Keratinocyte (primary cell): ENCODE data around the gene SMCR8. TPM values are rescaled to one million over a fixed set of nuclear protein-coding genes. Genes with fewer than 3 reads are reported as not detected.

Experiments used
- DNase-seq: peaks from one replicate; pipeline ENCODE4 v3.0.0-alpha.2; 2011; ENCODE audit warnings: low read depth, missing footprints, low spot score
- FAIRE-seq: peaks from 2 replicates; lab custom pipeline; 2011; peaks lifted over from hg19 to GRCh38; lab: Jason Lieb, UNC
- H2AFZ ChIP-seq: 2 replicates; pipeline ENCODE4 v1.6.0; 2012; ENCODE audit warnings: low read length, control low read depth, inconsistent platforms; ENCODE audit not compliant: control insufficient read depth
- H3K27ac ChIP-seq: 2 replicates; pipeline ENCODE4 v1.5.1; 2011; ENCODE audit warnings: low read length; ENCODE audit not compliant: control insufficient read depth, insufficient read depth
- H3K27me3 ChIP-seq: 3 replicates; pipeline ENCODE4 v1.6.0; 2011; ENCODE audit warnings: low read length; ENCODE audit not compliant: control insufficient read depth, insufficient read depth; ENCODE audit errors: extremely low read depth
- H3K36me3 ChIP-seq, 2 experiments: 2 replicates in 1 of 2; 3 replicates in 1 of 2; pipeline ENCODE4 v1.5.1; 2011; ENCODE audit warnings: low read length in 2 of 2, mild to moderate bottlenecking in 1 of 2; ENCODE audit not compliant: control insufficient read depth in 2 of 2, insufficient read depth in 2 of 2; ENCODE audit errors: extremely low read depth in 1 of 2
- H3K4me1 ChIP-seq: 3 replicates; pipeline ENCODE4 v1.5.1; 2011; ENCODE audit warnings: low read length; ENCODE audit not compliant: control insufficient read depth, insufficient read depth; ENCODE audit errors: extremely low read depth
- H3K4me2 ChIP-seq: 3 replicates; pipeline ENCODE4 v1.6.0; 2011; ENCODE audit warnings: low read depth, low read length; ENCODE audit not compliant: control insufficient read depth, insufficient read depth; ENCODE audit errors: extremely low read depth
- H3K4me3 ChIP-seq, 3 experiments: fragments of 200-600 bp in 1 of 3; sonication (generic) in 1 of 3; 2 replicates in 2 of 3; 3 replicates in 1 of 3; pipeline ENCODE4 v1.5.1; 2011 to 2016; ENCODE audit warnings: low read length in 3 of 3, mild to moderate bottlenecking in 3 of 3, control low read depth in 2 of 3, inconsistent platforms in 1 of 3, low read depth in 1 of 3, mixed read lengths in 1 of 3, mixed run types in 1 of 3, moderate library complexity in 1 of 3; ENCODE audit not compliant: control insufficient read depth in 2 of 3, insufficient read depth in 2 of 3; ENCODE audit errors: extremely low read depth in 1 of 3
- H3K79me2 ChIP-seq: 2 replicates; pipeline ENCODE4 v1.6.0; 2012; ENCODE audit warnings: low read length; ENCODE audit not compliant: control insufficient read depth, insufficient read depth
- H3K9ac ChIP-seq: 3 replicates; pipeline ENCODE4 v1.6.0; 2011; ENCODE audit warnings: low read length; ENCODE audit not compliant: control insufficient read depth, insufficient read depth; ENCODE audit errors: extremely low read depth
- H3K9me1 ChIP-seq: 3 replicates; pipeline ENCODE4 v1.6.0; 2011; ENCODE audit warnings: low read length; ENCODE audit not compliant: control insufficient read depth, insufficient read depth; ENCODE audit errors: extremely low read depth
- H3K9me3 ChIP-seq: 2 replicates; pipeline ENCODE4 v1.5.1; 2012; ENCODE audit warnings: low read depth, low read length; ENCODE audit not compliant: control insufficient read depth
- H4K20me1 ChIP-seq: 3 replicates; pipeline ENCODE4 v1.6.0; 2011; ENCODE audit warnings: low read length; ENCODE audit not compliant: control insufficient read depth, insufficient read depth; ENCODE audit errors: extremely low read depth
- EZH2 ChIP-seq: IDR thresholded peaks from one replicate; pipeline ENCODE4 v1.6.1; 2012; ENCODE audit warnings: inconsistent platforms, mild to moderate bottlenecking, low read length, moderate library complexity
- dilution Hi-C: fragments of 300-500 bp; cut with MboI; formaldehyde crosslinking; loops from one replicate; pipeline ENCODE4 v1.7.0; 2020; ENCODE audit warnings: low sequenced_read_pairs; ENCODE audit not compliant: extremely low pct_ligation_motif_present
- polyA plus RNA-seq, 5 experiments: library from polyadenylated mRNA; depleted of rRNA in 3 of 5; stranded (reverse) in 3 of 5; stranded (forward) in 1 of 5; unstranded in 1 of 5; fragments of >200 nt; gene quantifications; 1 replicate in 1 of 5; 2 replicates in 3 of 5; 3 replicates in 1 of 5; pipeline versions ENCODE4 v1.2.1 to v1.2.3, GENCODE V29; 2011 to 2012; ENCODE audit warnings: missing spikeins in 2 of 5, low read depth in 1 of 5, low replicate concordance in 1 of 5
- TF ChIP-seq, protein P1 (sequence below), 3 experiments: IDR thresholded peaks in 1 of 3; conservative IDR thresholded peaks in 1 of 3; optimal IDR thresholded peaks in 1 of 3; 2 replicates in 2 of 3; 3 replicates in 1 of 3; pipeline versions ENCODE3 to v1.5.1; 2011; ENCODE audit warnings: low read length in 3 of 3, mild to moderate bottlenecking in 3 of 3, moderate library complexity in 2 of 3, control low read depth in 1 of 3, inconsistent platforms in 1 of 3; ENCODE audit not compliant: insufficient read depth in 2 of 3; ENCODE audit errors: extremely low read depth in 1 of 3

Gene SMCR8
- polyA plus RNA-seq, 1 donor (not counting 4 experiments of a cell fraction or from before 2014, with no cell fraction given), result 7.8 TPM

DNA sequence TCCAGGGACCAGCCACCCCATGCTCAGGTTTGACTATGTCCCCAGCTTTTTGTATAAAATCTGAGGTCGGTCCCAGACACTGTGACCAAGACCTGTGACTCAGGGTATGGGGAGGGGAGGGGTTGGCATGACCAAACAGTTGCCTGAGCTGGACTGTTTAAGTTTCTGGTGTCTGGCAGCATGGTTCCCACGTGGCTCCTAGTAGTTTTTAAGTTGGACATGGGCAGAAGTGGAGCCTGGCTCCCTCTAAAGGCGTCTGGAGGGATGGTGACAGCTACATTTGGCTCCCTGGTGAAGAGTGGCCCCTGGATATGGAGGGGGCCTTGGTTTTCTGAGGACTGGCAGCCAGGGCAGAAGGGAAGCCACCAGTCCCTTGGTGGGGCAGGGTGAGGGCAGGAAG is 7.9 kb downstream of the SMCR8 start:
- H3K36me3 ChIP-seq, result peaks cover 29 to 32% of the 10 kb centered on the region in 2 experiments
- no peak overlapping the region for H3K4me2 ChIP-seq

DNA sequence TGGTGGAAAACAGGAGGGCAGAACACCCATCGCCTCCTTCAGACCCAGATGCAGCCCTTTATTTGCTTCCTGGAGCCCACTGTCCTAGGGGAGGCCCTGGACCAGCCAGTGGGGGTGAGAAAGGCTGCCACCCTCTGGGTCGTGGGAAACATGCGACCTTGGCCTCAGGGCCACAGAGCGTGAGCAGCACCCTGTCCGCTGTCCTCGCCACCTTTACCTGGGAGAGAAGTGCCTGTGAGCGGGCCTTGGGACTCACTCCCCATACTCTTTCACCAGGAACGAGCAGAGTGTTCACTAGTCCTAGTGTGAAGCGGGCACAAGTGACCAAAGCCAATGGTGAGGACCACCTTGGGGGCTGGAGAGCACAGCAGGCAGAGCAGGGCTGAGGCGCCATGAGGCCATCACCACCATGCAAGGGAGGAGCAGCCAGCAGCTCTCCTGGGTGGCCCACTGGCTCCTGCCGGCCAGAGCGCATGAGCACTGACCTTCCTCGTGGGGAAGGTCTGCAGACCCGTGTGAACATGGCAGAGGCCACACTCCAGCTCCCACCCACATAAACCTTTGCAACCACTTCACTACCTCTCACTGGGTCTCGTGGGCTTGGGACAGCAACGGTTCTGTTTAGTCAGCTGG is 8.5 kb downstream of the SMCR8 start:
- peaks cover 25% of the 10 kb centered on the region for H3K79me2 ChIP-seq
- no peak overlapping the region for H3K9ac ChIP-seq
- no peaks in the 10 kb centered on the region for H3K9me1 ChIP-seq
- peaks cover 7% of the 10 kb centered on the region for H3K4me1 ChIP-seq
- peaks cover 12% of the 10 kb centered on the region for H4K20me1 ChIP-seq
- peaks cover 32 to 33% of the 10 kb centered on the region in 2 experiments for H3K36me3 ChIP-seq
- H3K4me3 ChIP-seq, result no peak overlapping the region
- no peak overlapping the region for H3K27ac ChIP-seq
- no peak overlapping the region for H3K4me2 ChIP-seq
- no peak for TF ChIP-seq EZH2
- TF ChIP-seq, protein P1, sequence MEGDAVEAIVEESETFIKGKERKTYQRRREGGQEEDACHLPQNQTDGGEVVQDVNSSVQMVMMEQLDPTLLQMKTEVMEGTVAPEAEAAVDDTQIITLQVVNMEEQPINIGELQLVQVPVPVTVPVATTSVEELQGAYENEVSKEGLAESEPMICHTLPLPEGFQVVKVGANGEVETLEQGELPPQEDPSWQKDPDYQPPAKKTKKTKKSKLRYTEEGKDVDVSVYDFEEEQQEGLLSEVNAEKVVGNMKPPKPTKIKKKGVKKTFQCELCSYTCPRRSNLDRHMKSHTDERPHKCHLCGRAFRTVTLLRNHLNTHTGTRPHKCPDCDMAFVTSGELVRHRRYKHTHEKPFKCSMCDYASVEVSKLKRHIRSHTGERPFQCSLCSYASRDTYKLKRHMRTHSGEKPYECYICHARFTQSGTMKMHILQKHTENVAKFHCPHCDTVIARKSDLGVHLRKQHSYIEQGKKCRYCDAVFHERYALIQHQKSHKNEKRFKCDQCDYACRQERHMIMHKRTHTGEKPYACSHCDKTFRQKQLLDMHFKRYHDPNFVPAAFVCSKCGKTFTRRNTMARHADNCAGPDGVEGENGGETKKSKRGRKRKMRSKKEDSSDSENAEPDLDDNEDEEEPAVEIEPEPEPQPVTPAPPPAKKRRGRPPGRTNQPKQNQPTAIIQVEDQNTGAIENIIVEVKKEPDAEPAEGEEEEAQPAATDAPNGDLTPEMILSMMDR (optimal IDR thresholded peaks at IDR 0.05 in 1 of 3, IDR thresholded peaks at IDR 0.05 in 1 of 3, conservative IDR thresholded peaks at IDR 0.05 in 1 of 3; ENCODE audit: extremely low read depth in 1 of 3, insufficient read depth in 2 of 3, low read length in 3 of 3), result no peak
- H3K9me3 ChIP-seq, result no peaks in the 10 kb centered on the region
- H2AFZ ChIP-seq, result no peak overlapping the region
- H3K27me3 ChIP-seq, result no peaks in the 10 kb centered on the region
- DNase-seq (no peak), FAIRE-seq (no peak)
- dilution Hi-C loops, result no loop called here

More for the DNA sequence above, 7.9 kb downstream of the SMCR8 start:
- no peaks in the 10 kb centered on the region for H3K9me3 ChIP-seq
- no peak overlapping the region for H3K9ac ChIP-seq
- H4K20me1 ChIP-seq, result peaks cover 12% of the 10 kb centered on the region
- FAIRE-seq (no peak), DNase-seq (no peak)
- H3K4me3 ChIP-seq, result no peak overlapping the region
- peaks cover 30% of the 10 kb centered on the region for H3K79me2 ChIP-seq
- no peaks in the 10 kb centered on the region for H3K27me3 ChIP-seq
- H3K9me1 ChIP-seq, result no peaks in the 10 kb centered on the region
- no peak overlapping the region for H3K27ac ChIP-seq
- H3K4me1 ChIP-seq, result peaks cover 10% of the 10 kb centered on the region
- dilution Hi-C loops, result no loop called here
- no peak overlapping the region for H2AFZ ChIP-seq
- no peak for TF ChIP-seq EZH2
- TF ChIP-seq, protein P1 (optimal IDR thresholded peaks at IDR 0.05 in 1 of 3, IDR thresholded peaks at IDR 0.05 in 1 of 3, conservative IDR thresholded peaks at IDR 0.05 in 1 of 3; ENCODE audit: extremely low read depth in 1 of 3, insufficient read depth in 2 of 3, low read length in 3 of 3), result peak in 2 of 3 experiments; percentile 17 to 18
